ENCODE results near the gene GALNT4. TPM values are rescaled to one million over a fixed set of nuclear protein-coding genes. Genes with fewer than 3 reads are reported as not detected.

GALNT4 gene
- total and polyA plus RNA-seq, 10 donors: 2.5 to 22.8 (median 13.5) TPM

GRCh38 chr12:89568484-89568883 is 43.9 kb upstream of the GALNT4 start:
- H3K27me3 ChIP-seq (replicated peaks in 1 of 7): no peaks in the 10 kb centered on the region
- H3K27ac ChIP-seq: no peak overlapping the region
- H3K9me3 ChIP-seq: no peaks in the 10 kb centered on the region
- H3K4me1 ChIP-seq: no peaks in the 10 kb centered on the region
- no peak overlapping the region for H3K4me3 ChIP-seq
- DNase-seq: no peak
- no peaks in the 10 kb centered on the region for H3K36me3 ChIP-seq
- intact Hi-C loops (cut with DNase I; ENCODE audit: low total_unique reads): no loop called here
- 78 to 90% (median 87%) methylated on average over 5 of the region's 5 CpGs for WGBS, 5 donors
- TF ChIP-seq POLR2A (IDR thresholded peaks at IDR 0.05) (no peak), POLR2AphosphoS5 (IDR thresholded peaks at IDR 0.05) (no peak), CTCF (IDR thresholded peaks at IDR 0.05 in 8 of 11, conservative IDR thresholded peaks at IDR 0.05 in 3 of 11) (no peak)

GRCh38 chr12:89567691-89568239 is 43.2 kb upstream of the GALNT4 start:
- no peak overlapping the region for H3K4me3 ChIP-seq
- H3K9me3 ChIP-seq: no peaks in the 10 kb centered on the region
- intact Hi-C loops (cut with DNase I; ENCODE audit: low total_unique reads): no loop called here
- H3K4me1 ChIP-seq: no peaks in the 10 kb centered on the region
- TF ChIP-seq CTCF (IDR thresholded peaks at IDR 0.05 in 8 of 11, conservative IDR thresholded peaks at IDR 0.05 in 3 of 11): no peak
- no peak for TF ChIP-seq POLR2AphosphoS5 (IDR thresholded peaks at IDR 0.05)
- TF ChIP-seq POLR2A (IDR thresholded peaks at IDR 0.05): no peak
- no peak for DNase-seq
- no peaks in the 10 kb centered on the region for H3K36me3 ChIP-seq
- 86 to 97% (median 91%) methylated on average over 3 of the region's 3 CpGs for WGBS, 5 donors
- H3K27ac ChIP-seq: no peak overlapping the region
- no peaks in the 10 kb centered on the region for H3K27me3 ChIP-seq (replicated peaks in 1 of 7)

- no peaks in the 10 kb centered on the region for H3K4me1 ChIP-seq
- no peak overlapping the region for H3K27ac ChIP-seq
- H3K9me3 ChIP-seq: no peaks in the 10 kb centered on the region
- no peak overlapping the region for H3K4me3 ChIP-seq
- no peak for DNase-seq
- intact Hi-C loops (cut with DNase I; ENCODE audit: low total_unique reads): no loop called here
- TF ChIP-seq POLR2AphosphoS5 (IDR thresholded peaks at IDR 0.05) (no peak), CTCF (IDR thresholded peaks at IDR 0.05 in 8 of 11, conservative IDR thresholded peaks at IDR 0.05 in 3 of 11) (no peak), POLR2A (IDR thresholded peaks at IDR 0.05) (no peak)
- no peaks in the 10 kb centered on the region for H3K27me3 ChIP-seq (replicated peaks in 1 of 7)
- no peaks in the 10 kb centered on the region for H3K36me3 ChIP-seq
Observed at GRCh38 chr12:89566615-89567014, 42.0 kb upstream of the GALNT4 start.

- Histone ChIP-seq H3K36me3 (no peaks in the 10 kb centered on the region), H3K9me3 (no peaks in the 10 kb centered on the region), H3K4me1 (no peaks in the 10 kb centered on the region), H3K27ac (no peak overlapping the region), H3K4me3 (no peak overlapping the region), H3K27me3 (replicated peaks in 1 of 7) (no peaks in the 10 kb centered on the region)
- TF ChIP-seq POLR2A (IDR thresholded peaks at IDR 0.05) (no peak), CTCF (IDR thresholded peaks at IDR 0.05 in 8 of 11, conservative IDR thresholded peaks at IDR 0.05 in 3 of 11) (no peak), POLR2AphosphoS5 (IDR thresholded peaks at IDR 0.05) (no peak)
- DNase-seq: no peak
- intact Hi-C loops (cut with DNase I; ENCODE audit: low total_unique reads): no loop called here
Observed at GRCh38 chr12:89565002-89565401, 40.4 kb upstream of the GALNT4 start.

Data from spleen (tissue), 11 donors.